Measurements from ENCODE around the gene LSM4.

DNA sequence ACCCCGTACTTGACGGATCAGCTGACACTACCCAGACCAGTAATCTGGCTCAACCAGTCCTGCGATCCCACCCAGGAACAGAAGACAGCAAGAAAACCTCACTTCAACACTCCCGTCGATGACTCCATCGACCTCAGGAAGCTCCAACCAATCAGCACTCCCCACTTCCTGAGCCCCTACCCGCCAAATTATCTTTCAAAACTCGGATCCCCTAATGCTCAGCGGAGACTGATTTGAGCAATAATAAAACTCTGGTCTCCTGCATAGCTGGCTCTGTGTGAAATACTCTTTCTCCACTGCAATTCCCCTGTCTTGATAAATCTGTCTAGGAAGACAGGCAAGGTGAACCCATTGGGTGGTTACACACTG is 1.2 kb downstream of the LSM4 start:
- TF ChIP-seq, protein P1, sequence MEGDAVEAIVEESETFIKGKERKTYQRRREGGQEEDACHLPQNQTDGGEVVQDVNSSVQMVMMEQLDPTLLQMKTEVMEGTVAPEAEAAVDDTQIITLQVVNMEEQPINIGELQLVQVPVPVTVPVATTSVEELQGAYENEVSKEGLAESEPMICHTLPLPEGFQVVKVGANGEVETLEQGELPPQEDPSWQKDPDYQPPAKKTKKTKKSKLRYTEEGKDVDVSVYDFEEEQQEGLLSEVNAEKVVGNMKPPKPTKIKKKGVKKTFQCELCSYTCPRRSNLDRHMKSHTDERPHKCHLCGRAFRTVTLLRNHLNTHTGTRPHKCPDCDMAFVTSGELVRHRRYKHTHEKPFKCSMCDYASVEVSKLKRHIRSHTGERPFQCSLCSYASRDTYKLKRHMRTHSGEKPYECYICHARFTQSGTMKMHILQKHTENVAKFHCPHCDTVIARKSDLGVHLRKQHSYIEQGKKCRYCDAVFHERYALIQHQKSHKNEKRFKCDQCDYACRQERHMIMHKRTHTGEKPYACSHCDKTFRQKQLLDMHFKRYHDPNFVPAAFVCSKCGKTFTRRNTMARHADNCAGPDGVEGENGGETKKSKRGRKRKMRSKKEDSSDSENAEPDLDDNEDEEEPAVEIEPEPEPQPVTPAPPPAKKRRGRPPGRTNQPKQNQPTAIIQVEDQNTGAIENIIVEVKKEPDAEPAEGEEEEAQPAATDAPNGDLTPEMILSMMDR (conservative IDR thresholded peaks at IDR 0.05; ENCODE audit: low read length) = no peak
- no peak for TF ChIP-seq EZH2phosphoT487 (IDR thresholded peaks at IDR 0.05; ENCODE audit: borderline replicate concordance)

Measured in Loucy (cell line).